Liver (tissue), 9 donors: Measurements from ENCODE around the gene NXPE3. TPM values are rescaled to one million over a fixed set of nuclear protein-coding genes. Genes with fewer than 3 reads are reported as not detected.

Experiments used
- DNase-seq: peaks from one replicate; pipeline ENCODE4 v3.0.0-alpha.2; 2017; ENCODE audit warnings: low spot score
- H3K27ac ChIP-seq, 2 donors: one replicate each; pipeline ENCODE4 v1.7.0; 2013; ENCODE audit warnings: inconsistent platforms in 2 of 2, low read length in 2 of 2, control low read depth in 1 of 2, low read depth in 1 of 2, mild to moderate bottlenecking in 1 of 2
- H3K27me3 ChIP-seq, 4 donors: one replicate each; pipeline versions ENCODE4 v1.6.1 to v1.7.0; 2013; ENCODE audit warnings: low read length in 3 of 4, inconsistent platforms in 1 of 4, mild to moderate bottlenecking in 1 of 4, moderate library complexity in 1 of 4; ENCODE audit not compliant: control insufficient read depth in 4 of 4, insufficient read depth in 4 of 4
- H3K36me3 ChIP-seq, 4 donors: one replicate each; pipeline versions ENCODE4 v1.6.1 to v1.7.0; 2013; ENCODE audit warnings: low read length in 3 of 4, mild to moderate bottlenecking in 3 of 4, low read depth in 1 of 4, moderate library complexity in 1 of 4; ENCODE audit not compliant: control insufficient read depth in 4 of 4, insufficient read depth in 3 of 4
- H3K4me1 ChIP-seq, 4 donors: one replicate each; pipeline versions ENCODE4 v1.6.1 to v1.7.0; 2013; ENCODE audit warnings: low read length in 3 of 4, mild to moderate bottlenecking in 3 of 4, moderate library complexity in 1 of 4; ENCODE audit not compliant: control insufficient read depth in 4 of 4, insufficient read depth in 4 of 4
- H3K4me3 ChIP-seq, 3 donors: one replicate each; pipeline versions ENCODE4 v1.6.1 to v1.7.0; 2013; ENCODE audit warnings: low read length in 3 of 3, control low read depth in 1 of 3, low read depth in 1 of 3, mild to moderate bottlenecking in 1 of 3
- H3K9ac ChIP-seq, 2 donors: one replicate each; pipeline ENCODE4 v1.7.0; 2013; ENCODE audit warnings: low read length in 2 of 2, mild to moderate bottlenecking in 2 of 2, moderate library complexity in 2 of 2, control low read depth in 1 of 2, low read depth in 1 of 2
- H3K9me3 ChIP-seq, 4 donors: one replicate each; pipeline versions ENCODE4 v1.6.1 to v1.7.0; 2013; ENCODE audit warnings: low read length in 3 of 4; ENCODE audit not compliant: control insufficient read depth in 4 of 4
- GABPA ChIP-seq, 2 donors: IDR thresholded peaks in 1 of 2; conservative IDR thresholded peaks in 1 of 2; 2 replicates each; pipeline ENCODE4 v1.6.1; 2016; ENCODE audit warnings: antibody characterized with exemption in 2 of 2, mild to moderate bottlenecking in 1 of 2, moderate library complexity in 1 of 2
- RAD21 ChIP-seq, 2 donors: IDR thresholded peaks; 2 replicates each; pipeline ENCODE4 v1.6.1; 2016; ENCODE audit warnings: antibody characterized with exemption in 2 of 2, mild to moderate bottlenecking in 2 of 2
- REST ChIP-seq: IDR thresholded peaks from 2 replicates; pipeline ENCODE4 v1.6.1; 2016; ENCODE audit warnings: antibody characterized with exemption, mild to moderate bottlenecking
- RXRA ChIP-seq, 2 donors: IDR thresholded peaks; 2 replicates each; pipeline ENCODE4 v1.6.1; 2017 to 2018; ENCODE audit warnings: antibody characterized with exemption in 2 of 2, mild to moderate bottlenecking in 1 of 2
- YY1 ChIP-seq: IDR thresholded peaks from 2 replicates; pipeline ENCODE4 v1.6.1; 2016; ENCODE audit warnings: antibody characterized with exemption, mild to moderate bottlenecking
- WGBS: extraction: QIAGEN DNeasy Blood & Tissue Kit; methylation state at CpG from one replicate; pipeline ENCODE4 v1.1.7; 2013; 5-methylcytosine and 5-hydroxymethylcytosine counted together
- polyA plus RNA-seq, 2 donors: library from polyadenylated mRNA; stranded (reverse) in 1 of 2; unstranded in 1 of 2; fragments of 200-250 nt in 1 of 2; fragments of >200 nt in 1 of 2; fragmentation: Nextera tagmentation in 1 of 2; extraction: Ambion mirVana in 1 of 2; gene quantifications; one replicate each; pipeline versions ENCODE4 v1.2.1 to v1.2.3, GENCODE V29; 2013 to 2015
- total RNA-seq, 2 donors: library from RNA; depleted of rRNA; stranded (reverse); fragments of >200 nt; gene quantifications; one replicate each; pipeline ENCODE4 v1.2.3, GENCODE V29; 2014
- TF ChIP-seq, protein P1 (sequence below): fragments of 150-350 bp; IDR thresholded peaks from 2 replicates; pipeline ENCODE4 v1.5.1; 2017; ENCODE audit warnings: improper control_type of control experiment, low read depth, low read length; ENCODE audit not compliant: missing input control
- donor health status: healthy.
- donor health status: healthy.
- donor health status: healthy.
- donor health status: healthy.
- donor health status: healthy.

Gene NXPE3
- total and polyA plus RNA-seq, 4 donors = 1.1 to 2.7 (median 1.7) TPM

- no peak overlapping the region for H3K27ac ChIP-seq
- DNase-seq = no peak
- H3K9me3 ChIP-seq = peaks cover 0 to 1% (median 0%) of the 10 kb centered on the region in 4 donors
- TF ChIP-seq REST = no peak
- TF ChIP-seq RXRA (IDR thresholded peaks at IDR 0.05) = no peak
- TF ChIP-seq, protein P1, sequence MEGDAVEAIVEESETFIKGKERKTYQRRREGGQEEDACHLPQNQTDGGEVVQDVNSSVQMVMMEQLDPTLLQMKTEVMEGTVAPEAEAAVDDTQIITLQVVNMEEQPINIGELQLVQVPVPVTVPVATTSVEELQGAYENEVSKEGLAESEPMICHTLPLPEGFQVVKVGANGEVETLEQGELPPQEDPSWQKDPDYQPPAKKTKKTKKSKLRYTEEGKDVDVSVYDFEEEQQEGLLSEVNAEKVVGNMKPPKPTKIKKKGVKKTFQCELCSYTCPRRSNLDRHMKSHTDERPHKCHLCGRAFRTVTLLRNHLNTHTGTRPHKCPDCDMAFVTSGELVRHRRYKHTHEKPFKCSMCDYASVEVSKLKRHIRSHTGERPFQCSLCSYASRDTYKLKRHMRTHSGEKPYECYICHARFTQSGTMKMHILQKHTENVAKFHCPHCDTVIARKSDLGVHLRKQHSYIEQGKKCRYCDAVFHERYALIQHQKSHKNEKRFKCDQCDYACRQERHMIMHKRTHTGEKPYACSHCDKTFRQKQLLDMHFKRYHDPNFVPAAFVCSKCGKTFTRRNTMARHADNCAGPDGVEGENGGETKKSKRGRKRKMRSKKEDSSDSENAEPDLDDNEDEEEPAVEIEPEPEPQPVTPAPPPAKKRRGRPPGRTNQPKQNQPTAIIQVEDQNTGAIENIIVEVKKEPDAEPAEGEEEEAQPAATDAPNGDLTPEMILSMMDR = no peak
- no peak for TF ChIP-seq YY1
- TF ChIP-seq GABPA (IDR thresholded peaks at IDR 0.05 in 1 of 2, conservative IDR thresholded peaks at IDR 0.05 in 1 of 2) = no peak
- TF ChIP-seq RAD21 (IDR thresholded peaks at IDR 0.05) = no peak
- no peaks in the 10 kb centered on the region for H3K36me3 ChIP-seq
- H3K9ac ChIP-seq = no peak overlapping the region
- H3K4me1 ChIP-seq = peaks cover 1 to 14% (median 13%) of the 10 kb centered on the region in 4 donors
- 67% methylated on average over 8 of the region's 8 CpGs for WGBS
- H3K27me3 ChIP-seq = no peaks in the 10 kb centered on the region
- no peak overlapping the region for H3K4me3 ChIP-seq
Observed at GRCh38 chr3:101876142-101876541, 97.1 kb downstream of the NXPE3 start.

Other genes with a start within 250 kb of the NXPE3 start
- gene TRMT10C, start 217.3 kb upstream of the NXPE3 start, total RNA-seq = 10 to 100 TPM; 12.6 to 18.1 TPM
- 10 to 100 TPM; 14.9 to 30.3 TPM for gene TRMT10C, start 217.3 kb upstream of the NXPE3 start, polyA plus RNA-seq
- 10 to 100 TPM; 34.2 to 59.3 TPM for gene PCNP, start 205.0 kb upstream of the NXPE3 start, total RNA-seq
- gene PCNP, start 205.0 kb upstream of the NXPE3 start, polyA plus RNA-seq = 10 to 100 TPM; 28.2 to 34.7 TPM
- gene ZBTB11, start 102.1 kb upstream of the NXPE3 start, total RNA-seq = 10 to 100 TPM; 14.6 to 18.7 TPM
- gene ZBTB11, start 102.1 kb upstream of the NXPE3 start, polyA plus RNA-seq = 1 to 10 TPM; 3.8 to 3.9 TPM
- gene RPL24, start 92.5 kb upstream of the NXPE3 start, total RNA-seq = 100 to 1,000 TPM; 345 to 761 TPM
- gene RPL24, start 92.5 kb upstream of the NXPE3 start, polyA plus RNA-seq = 100 to 1,000 TPM; 216 to 499 TPM
- 1 to 10 TPM; 3.3 to 8.3 TPM for gene CEP97, start 54.6 kb upstream of the NXPE3 start, total RNA-seq
- under 1 TPM; 0.57 to 0.78 TPM for gene CEP97, start 54.6 kb upstream of the NXPE3 start, polyA plus RNA-seq
- 10 to 100 TPM; 13.8 to 78.8 TPM for gene NFKBIZ, start 70.3 kb downstream of the NXPE3 start, total RNA-seq
- gene NFKBIZ, start 70.3 kb downstream of the NXPE3 start, polyA plus RNA-seq = 10 to 100 TPM in 1 of 2 donors, 1 to 10 TPM in 1; 4.8 to 33.7 TPM